WI38 (cell line): ENCODE data around the gene KLF6.

Source experiments
- H3K4me3 ChIP-seq: 2 replicates; pipeline ENCODE4 v1.5.1; 2011; ENCODE audit warnings: low read depth, mild to moderate bottlenecking, control low read depth, low read length
- TF ChIP-seq, protein P1 (sequence below): IDR thresholded peaks from 2 replicates; pipeline ENCODE4 v1.5.1; 2012; ENCODE audit warnings: low read depth, mild to moderate bottlenecking, control low read depth, low read length

The KLF6 gene

DNA sequence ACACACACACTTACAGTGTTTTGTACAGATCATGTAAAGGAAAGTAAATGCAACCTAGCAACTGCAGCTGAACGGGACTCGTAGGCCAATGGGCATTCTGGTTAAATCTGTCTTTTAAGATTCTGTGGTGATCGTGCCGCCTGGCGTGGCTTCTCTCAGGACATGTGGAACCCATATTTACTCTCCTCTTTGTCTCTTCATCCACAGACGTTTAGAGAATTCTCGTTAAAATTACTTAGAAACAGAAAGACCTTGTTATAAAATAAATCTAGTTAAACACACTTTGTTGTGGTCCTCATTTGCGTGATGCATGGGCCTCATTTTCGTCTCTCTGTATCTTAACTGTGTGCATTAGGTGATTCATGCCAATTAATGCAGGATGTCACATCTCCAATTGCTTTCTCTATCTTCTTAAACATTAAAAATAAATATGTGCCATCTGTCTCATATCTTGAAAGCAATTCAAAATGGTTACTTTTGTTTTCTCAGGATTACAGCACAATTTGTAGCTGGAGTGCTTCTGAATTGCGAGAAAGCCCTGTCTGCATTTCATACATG, 11.5 kb downstream of the KLF6 start:
- TF ChIP-seq, protein P1, sequence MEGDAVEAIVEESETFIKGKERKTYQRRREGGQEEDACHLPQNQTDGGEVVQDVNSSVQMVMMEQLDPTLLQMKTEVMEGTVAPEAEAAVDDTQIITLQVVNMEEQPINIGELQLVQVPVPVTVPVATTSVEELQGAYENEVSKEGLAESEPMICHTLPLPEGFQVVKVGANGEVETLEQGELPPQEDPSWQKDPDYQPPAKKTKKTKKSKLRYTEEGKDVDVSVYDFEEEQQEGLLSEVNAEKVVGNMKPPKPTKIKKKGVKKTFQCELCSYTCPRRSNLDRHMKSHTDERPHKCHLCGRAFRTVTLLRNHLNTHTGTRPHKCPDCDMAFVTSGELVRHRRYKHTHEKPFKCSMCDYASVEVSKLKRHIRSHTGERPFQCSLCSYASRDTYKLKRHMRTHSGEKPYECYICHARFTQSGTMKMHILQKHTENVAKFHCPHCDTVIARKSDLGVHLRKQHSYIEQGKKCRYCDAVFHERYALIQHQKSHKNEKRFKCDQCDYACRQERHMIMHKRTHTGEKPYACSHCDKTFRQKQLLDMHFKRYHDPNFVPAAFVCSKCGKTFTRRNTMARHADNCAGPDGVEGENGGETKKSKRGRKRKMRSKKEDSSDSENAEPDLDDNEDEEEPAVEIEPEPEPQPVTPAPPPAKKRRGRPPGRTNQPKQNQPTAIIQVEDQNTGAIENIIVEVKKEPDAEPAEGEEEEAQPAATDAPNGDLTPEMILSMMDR: no peak
- H3K4me3 ChIP-seq: no peak overlapping the region

DNA sequence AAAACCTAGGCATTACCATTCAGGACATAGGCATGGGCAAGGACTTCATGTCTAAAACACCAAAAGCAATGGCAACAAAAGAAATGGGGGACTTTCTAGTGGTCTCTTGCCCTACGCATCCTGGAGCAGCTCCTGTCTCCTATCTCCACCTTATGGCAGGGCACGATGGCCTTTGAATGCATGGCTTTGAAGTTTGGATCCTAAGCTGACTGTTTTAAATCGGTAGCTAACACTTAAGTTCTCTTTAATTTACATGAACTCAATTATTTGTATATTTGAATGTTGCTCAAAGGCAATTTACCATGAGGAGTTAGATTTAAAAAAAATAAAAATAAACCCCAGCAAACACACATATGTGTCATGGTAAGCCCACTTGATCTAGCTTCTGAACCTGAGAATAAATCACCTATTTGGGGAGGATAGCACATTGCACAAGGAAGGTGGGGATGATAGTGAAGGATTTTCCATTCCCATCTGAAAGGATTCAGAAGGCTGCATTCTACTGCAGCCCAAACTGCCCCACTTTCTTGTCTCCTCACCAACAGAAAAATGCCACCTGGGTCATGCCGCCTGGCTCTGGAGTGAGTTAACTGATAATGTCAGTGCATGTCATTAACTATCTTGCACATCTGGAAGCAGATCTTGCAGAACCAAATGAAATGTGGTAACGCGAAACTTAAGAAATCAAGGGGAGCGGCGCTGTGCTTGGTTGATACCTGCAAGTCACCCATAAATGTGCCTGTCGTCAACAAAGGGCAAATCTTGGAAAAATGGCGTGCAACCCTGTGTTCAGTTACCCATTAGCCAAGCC, 12.4 kb downstream of the KLF6 start:
- TF ChIP-seq, protein P1: no peak
- no peak overlapping the region for H3K4me3 ChIP-seq

GRCh38 chr10:3770611-3771110, 14.3 kb downstream of the KLF6 start:
- TF ChIP-seq, protein P1: no peak
- no peak overlapping the region for H3K4me3 ChIP-seq

DNA sequence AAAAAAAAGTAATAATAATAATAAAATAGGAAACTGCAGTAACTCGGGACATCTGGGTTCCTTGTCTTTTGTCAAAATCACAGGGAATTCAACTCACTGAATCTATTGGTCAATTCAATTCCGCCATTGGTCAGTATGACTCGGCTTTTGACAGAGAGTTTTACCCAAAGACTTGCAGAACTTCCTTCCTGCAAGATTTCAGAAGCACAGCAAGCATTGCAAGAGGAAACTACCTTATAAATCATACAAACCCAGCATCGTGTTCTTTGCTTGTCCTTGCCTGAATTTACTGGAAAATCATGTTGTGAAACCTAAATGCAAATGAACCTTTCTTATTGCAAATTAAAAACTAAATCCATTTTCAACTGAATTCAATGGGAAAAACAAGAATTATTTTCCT, 15.5 kb downstream of the KLF6 start:
- H3K4me3 ChIP-seq: no peak overlapping the region
- TF ChIP-seq, protein P1: no peak

- no peak overlapping the region for H3K4me3 ChIP-seq
- TF ChIP-seq, protein P1: no peak
These were observed 18.8 kb downstream of the KLF6 start for GRCh38 chr10:3766046-3766756.

DNA sequence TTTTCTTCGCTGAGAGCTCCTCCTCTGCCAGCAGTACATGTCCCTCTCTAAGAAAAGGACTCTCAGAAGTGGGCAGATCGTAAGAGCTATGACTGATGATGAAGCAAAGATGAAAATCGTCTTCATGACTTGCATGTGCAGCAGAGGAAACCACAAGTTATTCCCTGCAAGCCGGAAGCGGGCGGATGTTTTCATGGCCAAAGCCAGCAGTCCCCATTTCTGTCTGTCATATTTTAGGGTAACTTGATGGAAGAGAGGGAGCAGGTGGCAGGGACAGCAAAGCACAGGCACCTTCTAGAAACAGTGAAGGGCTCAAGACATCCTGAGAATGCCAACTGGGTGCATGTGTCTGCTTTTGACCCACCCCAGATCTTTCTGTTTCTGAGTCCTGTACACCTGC, 19.9 kb downstream of the KLF6 start:
- TF ChIP-seq, protein P1: no peak
- H3K4me3 ChIP-seq: no peak overlapping the region
